HCT116 (cell line): ENCODE results near the gene SHISAL1. TPM values are rescaled to one million over a fixed set of nuclear protein-coding genes. Genes with fewer than 3 reads are reported as not detected.

Source experiments
- ATAC-seq: fragments of 200-7000 bp; cut with Tn5 transposase; 2 replicates; pipeline ENCODE4 v1.9.1; 2020; ENCODE audit warnings: mild to moderate bottlenecking, moderate library complexity
- BruUV-seq: library from RNA; stranded (reverse); fragments of 400-500 nt; replicated peaks from 2 replicates; lab custom pipeline; 2021; lab: Mats Ljungman, UMichigan
- CTCF ChIA-PET: fragments of 300-600 bp; sonication (Branson Sonifier 250); formaldehyde crosslinking; loops from one replicate; lab custom pipeline; 2021; ENCODE audit warnings: antibody characterized with exemption; lab: Charles Lee
- POLR2A ChIA-PET: fragments of 300-600, 350-600 bp; sonication (Branson Sonifier 250); formaldehyde crosslinking; loops from one replicate; lab custom pipeline; 2021; ENCODE audit warnings: antibody characterized with exemption; lab: Charles Lee
- RAD21 ChIA-PET, 2 experiments: fragments of 300-600 bp; sonication (Branson Sonifier 250); formaldehyde crosslinking; loops; one replicate each; lab custom pipeline; 2023; ENCODE audit warnings: low total read pairs in 2 of 2; ENCODE audit not compliant: uncharacterized antibody in 2 of 2, unreplicated experiment in 2 of 2, low non-redundant PET in 1 of 2; lab: Charles Lee
- DNase-seq: peaks from one replicate; pipeline ENCODE4 v3.0.0-alpha.2; 2010; ENCODE audit warnings: low read depth, low spot score
- H2AFZ ChIP-seq: fragments of 200-600 bp; shearing (Covaris generic), sonication (generic); 2 replicates; pipeline ENCODE4 v1.6.1; 2017; ENCODE audit warnings: low read depth, mixed run types, mixed read lengths, antibody characterized with exemption, low read length; ENCODE audit not compliant: poor library complexity, severe bottlenecking
- H3K27ac ChIP-seq: 2 replicates; pipeline ENCODE4 v1.5.1; 2012; ENCODE audit warnings: low read depth, low read length
- H3K27me3 ChIP-seq: fragments of 200-600 bp; sonication (generic); 2 replicates; pipeline ENCODE4 v1.6.1; 2016; ENCODE audit warnings: mixed run types, low read length, mixed read lengths; ENCODE audit not compliant: insufficient read depth
- H3K36me3 ChIP-seq, 2 experiments: fragments of 200-500 bp in 1 of 2; fragments of 200-600 bp in 1 of 2; sonication (Bioruptor generic) in 1 of 2; sonication (generic) in 1 of 2; 2 replicates each; pipeline versions ENCODE4 v1.5.1 to v1.6.1; 2014 to 2016; ENCODE audit warnings: low read length in 2 of 2, inconsistent platforms in 1 of 2, mixed read lengths in 1 of 2, mixed run types in 1 of 2; ENCODE audit not compliant: insufficient read depth in 2 of 2, control insufficient read depth in 1 of 2
- H3K4me1 ChIP-seq, 2 experiments: fragments of 200-600 bp in 1 of 2; sonication (generic) in 1 of 2; 2 replicates each; pipeline versions ENCODE4 v1.5.1 to v1.6.1; 2012 to 2017; ENCODE audit warnings: low read length in 2 of 2, inconsistent platforms in 1 of 2, mild to moderate bottlenecking in 1 of 2, mixed read lengths in 1 of 2, mixed run types in 1 of 2, moderate library complexity in 1 of 2; ENCODE audit not compliant: insufficient read depth in 2 of 2, control insufficient read depth in 1 of 2
- H3K4me2 ChIP-seq: fragments of 200-600 bp; sonication (generic); 2 replicates; pipeline ENCODE4 v1.6.1; 2017; ENCODE audit warnings: mixed run types, low read length, mixed read lengths
- H3K4me3 ChIP-seq, 2 experiments: fragments of 200-600 bp in 1 of 2; sonication (generic) in 1 of 2; replicated peaks in 1 of 2; 2 replicates each; pipeline ENCODE4 v1.5.1; 2011 to 2016; ENCODE audit warnings: low read length in 2 of 2, control low read depth in 1 of 2, low read depth in 1 of 2, mild to moderate bottlenecking in 1 of 2, mixed read lengths in 1 of 2, mixed run types in 1 of 2
- H3K79me2 ChIP-seq: fragments of 200-600 bp; sonication (generic); 2 replicates; pipeline ENCODE4 v1.6.1; 2017; ENCODE audit warnings: mild to moderate bottlenecking, mixed run types, low read length, moderate library complexity, mixed read lengths; ENCODE audit not compliant: insufficient read depth
- H3K9ac ChIP-seq: fragments of 200-600 bp; sonication (generic); 2 replicates; pipeline ENCODE4 v1.6.1; 2016; ENCODE audit warnings: low read length, mixed read lengths
- H3K9me2 ChIP-seq: fragments of 200-600 bp; sonication (generic), shearing (Covaris generic); 2 replicates; pipeline ENCODE4 v1.6.1; 2017; ENCODE audit warnings: mixed run types, mild to moderate bottlenecking, moderate library complexity; ENCODE audit not compliant: insufficient read depth
- H3K9me3 ChIP-seq, 2 experiments: fragments of 200-500 bp in 1 of 2; fragments of 200-600 bp in 1 of 2; sonication (Bioruptor generic) in 1 of 2; sonication (generic) in 1 of 2; 2 replicates each; pipeline ENCODE4 v1.6.1; 2014 to 2017; ENCODE audit warnings: low read length in 2 of 2, mixed read lengths in 2 of 2, inconsistent platforms in 1 of 2, low read depth in 1 of 2, mild to moderate bottlenecking in 1 of 2, mixed run types in 1 of 2, moderate library complexity in 1 of 2; ENCODE audit not compliant: control insufficient read depth in 1 of 2, insufficient read depth in 1 of 2
- H4K20me1 ChIP-seq: fragments of 200-600 bp; sonication (generic), shearing (Covaris generic); 2 replicates; pipeline ENCODE4 v1.6.1; 2017; ENCODE audit warnings: mixed run types, mild to moderate bottlenecking, moderate library complexity; ENCODE audit not compliant: insufficient read depth
- CEBPB ChIP-seq: IDR thresholded peaks from 2 replicates; pipeline ENCODE4 v1.6.1; 2012; ENCODE audit warnings: low read depth
- CTCF ChIP-seq, 3 experiments: fragments of 200-600 bp in 1 of 3; sonication (generic) in 1 of 3; IDR thresholded peaks in 2 of 3; conservative IDR thresholded peaks in 1 of 3; 2 replicates each; pipeline ENCODE4 v1.5.1; 2012 to 2017; ENCODE audit warnings: low read depth in 2 of 3, low read length in 2 of 3, antibody characterized with exemption in 1 of 3, borderline replicate concordance in 1 of 3, control low read depth in 1 of 3, mild to moderate bottlenecking in 1 of 3, mixed read lengths in 1 of 3, mixed run types in 1 of 3, moderate library complexity in 1 of 3; ENCODE audit not compliant: insufficient read depth in 1 of 3
- FOSL1 ChIP-seq: IDR thresholded peaks from 2 replicates; pipeline ENCODE4 v1.6.1; 2012; ENCODE audit warnings: low read depth
- POLR2A ChIP-seq: IDR thresholded peaks from 2 replicates; pipeline ENCODE4 v1.7.0; 2011; ENCODE audit warnings: borderline replicate concordance; ENCODE audit not compliant: insufficient read depth, insufficient read length; ENCODE audit errors: extremely low read depth
- POLR2AphosphoS5 ChIP-seq: IDR thresholded peaks from 2 replicates; pipeline ENCODE4 v1.6.1; 2011; ENCODE audit warnings: mild to moderate bottlenecking, low read depth, low read length, moderate library complexity
- RAD21 ChIP-seq: IDR thresholded peaks from 2 replicates; pipeline ENCODE4 v1.6.1; 2012; ENCODE audit warnings: low read depth, mild to moderate bottlenecking
- SIN3A ChIP-seq: IDR thresholded peaks from 2 replicates; pipeline ENCODE4 v1.6.1; 2012; ENCODE audit warnings: low read depth
- SRF ChIP-seq: IDR thresholded peaks from 2 replicates; pipeline ENCODE4 v1.6.1; 2012; ENCODE audit warnings: low read depth
- TCF7L2 ChIP-seq: IDR thresholded peaks from 2 replicates; pipeline ENCODE4 v1.7.0; 2011; ENCODE audit warnings: borderline replicate concordance, inconsistent platforms; ENCODE audit not compliant: insufficient read depth, insufficient read length; ENCODE audit errors: extremely low read depth
- ZBTB33 ChIP-seq: IDR thresholded peaks from 2 replicates; pipeline ENCODE4 v1.6.1; 2011; ENCODE audit warnings: mild to moderate bottlenecking, low read length, moderate library complexity; ENCODE audit not compliant: insufficient replicate concordance; ENCODE audit errors: extremely low read depth
- ZFX ChIP-seq: fragments of 450-650 bp; IDR thresholded peaks from 2 replicates; pipeline ENCODE4 v1.6.1; 2017
- ZNF274 ChIP-seq: fragments of 200-500 bp; sonication (Bioruptor generic); IDR thresholded peaks from 2 replicates; pipeline ENCODE4 v1.6.1; 2014; ENCODE audit warnings: mild to moderate bottlenecking, low read depth, low read length, inconsistent platforms
- intact Hi-C: fragments of 100-400 bp; cut with micrococcal nuclease; formaldehyde crosslinking; loops from 2 replicates; pipeline ENCODE4 v1.10.0; 2022
- total RNA-seq: library from RNA; stranded (reverse); gene quantifications from one replicate; pipeline ENCODE4 v1.2.1, GENCODE V29; 2021; ENCODE audit not compliant: unreplicated experiment
- TF ChIP-seq, protein P1 (sequence below): IDR thresholded peaks from 2 replicates; pipeline ENCODE4 v1.6.1; 2012; ENCODE audit warnings: low read depth

Gene SHISAL1
- total RNA-seq, 1 experiment from 2014 or later: not detected

- CTCF ChIA-PET: no interaction called here
- intact Hi-C loops: no loop called here
- H3K79me2 ChIP-seq: no peaks in the 10 kb centered on the region
- H3K4me3 ChIP-seq: no peak overlapping the region
- no peak for ATAC-seq
- no peak overlapping the region for H2AFZ ChIP-seq
- BruUV-seq: no TSS peak
- no peak overlapping the region for H3K4me2 ChIP-seq
- peaks cover 7 to 14% of the 10 kb centered on the region in 2 experiments for H3K4me1 ChIP-seq
- POLR2A ChIA-PET: no interaction called here
- no peak overlapping the region for H3K9ac ChIP-seq
- no peak for TF ChIP-seq SIN3A
- no peak for TF ChIP-seq POLR2AphosphoS5
- no peak for TF ChIP-seq TCF7L2
- TF ChIP-seq SRF: no peak
- TF ChIP-seq, all 23 proteins: peak for 0
- RAD21 ChIA-PET: no interaction called here
- Histone ChIP-seq H3K9me3 (no peaks in the 10 kb centered on the region), H3K9me2 (no peaks in the 10 kb centered on the region), H4K20me1 (no peaks in the 10 kb centered on the region), H3K27me3 (no peaks in the 10 kb centered on the region), H3K27ac (no peak overlapping the region), H3K36me3 (no peaks in the 10 kb centered on the region)
- DNase-seq: no peak
These were observed 41.5 kb upstream of the SHISAL1 start for GRCh38 chr22:44354288-44354687.

GRCh38 chr22:44353041-44353440 lies 40.3 kb upstream of the SHISAL1 start:
- POLR2A ChIA-PET: no interaction called here
- Histone ChIP-seq H3K4me1 (peaks cover 7 to 14% of the 10 kb centered on the region in 2 experiments), H2AFZ (no peak overlapping the region), H3K4me3 (no peak overlapping the region), H3K9me3 (no peaks in the 10 kb centered on the region), H3K79me2 (no peaks in the 10 kb centered on the region), H4K20me1 (no peaks in the 10 kb centered on the region), H3K27me3 (no peaks in the 10 kb centered on the region), H3K27ac (no peak overlapping the region), H3K9me2 (no peaks in the 10 kb centered on the region), H3K4me2 (no peak overlapping the region), H3K9ac (no peak overlapping the region), H3K36me3 (no peaks in the 10 kb centered on the region)
- DNase-seq (no peak), ATAC-seq (no peak)
- RAD21 ChIA-PET: no interaction called here
- no TSS peak for BruUV-seq
- CTCF ChIA-PET: interaction anchor here (0.8 kb wide), 1 partner anchor 16 kb away, joined by 3 read pairs; no protein-coding TSS in a partner anchor
- intact Hi-C loops: no loop called here
- no peak for TF ChIP-seq ZNF274
- no peak for TF ChIP-seq ZFX
- no peak for TF ChIP-seq FOSL1
- no peak for TF ChIP-seq CEBPB
- TF ChIP-seq RAD21: no peak
- TF ChIP-seq POLR2A: no peak
- TF ChIP-seq, protein P1, sequence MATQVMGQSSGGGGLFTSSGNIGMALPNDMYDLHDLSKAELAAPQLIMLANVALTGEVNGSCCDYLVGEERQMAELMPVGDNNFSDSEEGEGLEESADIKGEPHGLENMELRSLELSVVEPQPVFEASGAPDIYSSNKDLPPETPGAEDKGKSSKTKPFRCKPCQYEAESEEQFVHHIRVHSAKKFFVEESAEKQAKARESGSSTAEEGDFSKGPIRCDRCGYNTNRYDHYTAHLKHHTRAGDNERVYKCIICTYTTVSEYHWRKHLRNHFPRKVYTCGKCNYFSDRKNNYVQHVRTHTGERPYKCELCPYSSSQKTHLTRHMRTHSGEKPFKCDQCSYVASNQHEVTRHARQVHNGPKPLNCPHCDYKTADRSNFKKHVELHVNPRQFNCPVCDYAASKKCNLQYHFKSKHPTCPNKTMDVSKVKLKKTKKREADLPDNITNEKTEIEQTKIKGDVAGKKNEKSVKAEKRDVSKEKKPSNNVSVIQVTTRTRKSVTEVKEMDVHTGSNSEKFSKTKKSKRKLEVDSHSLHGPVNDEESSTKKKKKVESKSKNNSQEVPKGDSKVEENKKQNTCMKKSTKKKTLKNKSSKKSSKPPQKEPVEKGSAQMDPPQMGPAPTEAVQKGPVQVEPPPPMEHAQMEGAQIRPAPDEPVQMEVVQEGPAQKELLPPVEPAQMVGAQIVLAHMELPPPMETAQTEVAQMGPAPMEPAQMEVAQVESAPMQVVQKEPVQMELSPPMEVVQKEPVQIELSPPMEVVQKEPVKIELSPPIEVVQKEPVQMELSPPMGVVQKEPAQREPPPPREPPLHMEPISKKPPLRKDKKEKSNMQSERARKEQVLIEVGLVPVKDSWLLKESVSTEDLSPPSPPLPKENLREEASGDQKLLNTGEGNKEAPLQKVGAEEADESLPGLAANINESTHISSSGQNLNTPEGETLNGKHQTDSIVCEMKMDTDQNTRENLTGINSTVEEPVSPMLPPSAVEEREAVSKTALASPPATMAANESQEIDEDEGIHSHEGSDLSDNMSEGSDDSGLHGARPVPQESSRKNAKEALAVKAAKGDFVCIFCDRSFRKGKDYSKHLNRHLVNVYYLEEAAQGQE: no peak
- no peak for TF ChIP-seq TCF7L2
- TF ChIP-seq ZBTB33: no peak
- no peak for TF ChIP-seq CTCF (IDR thresholded peaks at IDR 0.05 in 2 of 3, conservative IDR thresholded peaks at IDR 0.05 in 1 of 3; ENCODE audit: borderline replicate concordance in 1 of 3, insufficient read depth in 1 of 3, low read depth in 2 of 3, low read length in 2 of 3)
